ENCODE results near the gene DYRK1B.
A peak's percentile ranks its signal among the peaks of the same experiment; 100 is the strongest.

The DYRK1B gene

GRCh38 chr19:39825531-39826076 is 8.4 kb downstream of the DYRK1B start:
- no peak overlapping the region for H3K4me3 ChIP-seq (ENCODE audit: control insufficient read depth, low read depth, low read length)
- DNase-seq (ENCODE audit: low read depth) = no peak
- TF ChIP-seq CTCF (IDR thresholded peaks at IDR 0.05; ENCODE audit: control insufficient read depth, insufficient read depth, low read depth, low read length, missing control alignments) = no peak

GRCh38 chr19:39825093-39825463 is 8.9 kb downstream of the DYRK1B start:
- DNase-seq (ENCODE audit: low read depth) = no peak
- no peak overlapping the region for H3K4me3 ChIP-seq (ENCODE audit: control insufficient read depth, low read depth, low read length)
- TF ChIP-seq CTCF (IDR thresholded peaks at IDR 0.05; ENCODE audit: control insufficient read depth, insufficient read depth, low read depth, low read length, missing control alignments) = no peak

- peak; percentile 74 for DNase-seq (ENCODE audit: low read depth)
- TF ChIP-seq CTCF (IDR thresholded peaks at IDR 0.05; ENCODE audit: control insufficient read depth, insufficient read depth, low read depth, low read length, missing control alignments) = no peak
- H3K4me3 ChIP-seq (ENCODE audit: control insufficient read depth, low read depth, low read length) = peak overlapping the region; percentile 81
Measured at GRCh38 chr19:39824143-39825092, 9.5 kb downstream of the DYRK1B start.

GRCh38 chr19:39823686-39824085 is 10.3 kb downstream of the DYRK1B start:
- peak overlapping the region; percentile 81 for H3K4me3 ChIP-seq (ENCODE audit: control insufficient read depth, low read depth, low read length)
- no peak for TF ChIP-seq CTCF (IDR thresholded peaks at IDR 0.05; ENCODE audit: control insufficient read depth, insufficient read depth, low read depth, low read length, missing control alignments)
- no peak for DNase-seq (ENCODE audit: low read depth)

- no peak overlapping the region for H3K4me3 ChIP-seq (ENCODE audit: control insufficient read depth, low read depth, low read length)
- no peak for TF ChIP-seq CTCF (IDR thresholded peaks at IDR 0.05; ENCODE audit: control insufficient read depth, insufficient read depth, low read depth, low read length, missing control alignments)
- DNase-seq (ENCODE audit: low read depth) = no peak
Measured at GRCh38 chr19:39820696-39821095, 13.3 kb downstream of the DYRK1B start.

- H3K4me3 ChIP-seq (ENCODE audit: control insufficient read depth, low read depth, low read length) = no peak overlapping the region
- TF ChIP-seq CTCF (IDR thresholded peaks at IDR 0.05; ENCODE audit: control insufficient read depth, insufficient read depth, low read depth, low read length, missing control alignments) = no peak
- no peak for DNase-seq (ENCODE audit: low read depth)
Measured at GRCh38 chr19:39819786-39820185, 14.2 kb downstream of the DYRK1B start.
